Testis (tissue), 3 donors: Measurements from ENCODE around the gene ANKRD11. TPM values are rescaled to one million over a fixed set of nuclear protein-coding genes. Genes with fewer than 3 reads are reported as not detected.
"Not testable (repeated sequence)": the region's sequence is repeated elsewhere in the genome, so short reads cannot be mapped to it uniquely, and the experiment has no call there.

Experiments used
- DNase-seq: peaks from one replicate; pipeline ENCODE4 v3.0.0-alpha.2; 2019
- H3K27ac ChIP-seq, 2 donors: fragments of 200-600 bp; sonication (generic); one replicate each; pipeline ENCODE4 v1.5.1; 2019
- H3K27me3 ChIP-seq: fragments of 200-600 bp; sonication (generic); one replicate; pipeline ENCODE4 v1.5.1; 2019
- H3K36me3 ChIP-seq: fragments of 200-600 bp; sonication (generic); one replicate; pipeline ENCODE4 v1.5.1; 2017; ENCODE audit warnings: low read depth; ENCODE audit errors: missing control alignments
- H3K4me1 ChIP-seq: fragments of 200-600 bp; sonication (generic); one replicate; pipeline ENCODE4 v1.5.1; 2019
- H3K4me3 ChIP-seq, 2 donors: fragments of 200-600 bp; sonication (generic); one replicate each; pipeline ENCODE4 v1.5.1; 2017 to 2019
- H3K9me3 ChIP-seq: fragments of 200-600 bp; sonication (generic); one replicate; pipeline ENCODE4 v1.5.1; 2017
- CTCF ChIP-seq, 3 experiments: fragments of 450-650 bp in 2 of 3; fragments of 200-600 bp in 1 of 3; sonication (generic) in 1 of 3; IDR thresholded peaks; one replicate each; pipeline ENCODE4 v1.5.1; 2016 to 2019; ENCODE audit warnings: antibody characterized with exemption in 3 of 3, mild to moderate bottlenecking in 2 of 3, moderate library complexity in 1 of 3
- POLR2A ChIP-seq: fragments of 450-650 bp; IDR thresholded peaks from one replicate; pipeline ENCODE4 v1.6.1; 2017; ENCODE audit warnings: antibody characterized with exemption, mild to moderate bottlenecking, moderate library complexity
- WGBS, 2 donors: methylation state at CpG; one replicate each; pipeline ENCODE4 v1.1.5; 2018; 5-methylcytosine and 5-hydroxymethylcytosine counted together
- intact Hi-C: fragments of 100-400 bp; cut with DNase I; formaldehyde crosslinking; loops from one replicate; pipeline ENCODE4 v1.15.1; 2023; ENCODE audit warnings: low total_unique reads
- polyA plus RNA-seq: library from polyadenylated mRNA; stranded (reverse); fragments of 350-450 nt; fragmentation: Illumina TruSeq; extraction: RNeasy Lipid Tissue Mini Kit (QIAGEN cat#74804); gene quantifications from one replicate; pipeline ENCODE4 v1.2.3, GENCODE V29; 2014; ENCODE audit warnings: low read depth, low replicate concordance; ENCODE audit not compliant: insufficient read depth
- total RNA-seq, 2 donors: library from RNA; depleted of rRNA; stranded (reverse); fragments of >200 nt; gene quantifications; one replicate each; pipeline ENCODE4 v1.2.3, GENCODE V29; 2016

The ANKRD11 gene
- total and polyA plus RNA-seq, 3 donors from 2014 or later, result 49.7 to 187 (median 150) TPM

GRCh38 chr16:89392881-89393737 lies 97.3 kb downstream of the ANKRD11 start:
- no peak for DNase-seq
- Histone ChIP-seq H3K27me3 (no peaks in the 10 kb centered on the region), H3K27ac (no peak overlapping the region), H3K4me1 (peaks cover 25% of the 10 kb centered on the region), H3K4me3 (no peak overlapping the region), H3K9me3 (no peaks in the 10 kb centered on the region), H3K36me3 (no peaks in the 10 kb centered on the region)
- intact Hi-C loops, result no loop called here
- TF ChIP-seq POLR2A (no peak), CTCF (IDR thresholded peaks at IDR 0.05) (no peak)
- WGBS, 2 donors, result 84 to 87% methylated on average over 17 of the region's 17 CpGs

- peaks cover 14% of the 10 kb centered on the region for H3K4me1 ChIP-seq
- H3K9me3 ChIP-seq, intact Hi-C loops, H3K36me3 ChIP-seq, H3K27me3 ChIP-seq, H3K4me3 ChIP-seq, DNase-seq, H3K27ac ChIP-seq: not testable (repeated sequence)
- WGBS, 2 donors, result 95% methylated on average over 15 of the region's 15 CpGs
These were observed 100.2 kb downstream of the ANKRD11 start for GRCh38 chr16:89390224-89390583.

GRCh38 chr16:89389504-89390223 lies 100.7 kb downstream of the ANKRD11 start:
- H3K36me3 ChIP-seq, H3K27ac ChIP-seq, H3K27me3 ChIP-seq, intact Hi-C loops, DNase-seq, H3K4me3 ChIP-seq, H3K9me3 ChIP-seq: not testable (repeated sequence)
- WGBS, 2 donors, result 96% methylated on average over 43 to 44 of the region's 44 CpGs
- H3K4me1 ChIP-seq, result peaks cover 12% of the 10 kb centered on the region

- Histone ChIP-seq H3K4me1 (peaks cover 5% of the 10 kb centered on the region), H3K36me3 (no peaks in the 10 kb centered on the region), H3K9me3 (no peaks in the 10 kb centered on the region), H3K27me3 (no peaks in the 10 kb centered on the region), H3K27ac (no peak overlapping the region), H3K4me3 (no peak overlapping the region)
- WGBS, 2 donors, result 83 to 87% methylated on average over 7 to 9 of the region's 9 CpGs
- no peak for DNase-seq
- TF ChIP-seq POLR2A (no peak), CTCF (IDR thresholded peaks at IDR 0.05) (no peak)
- intact Hi-C loops, result no loop called here
These were observed 101.8 kb downstream of the ANKRD11 start for GRCh38 chr16:89388536-89388935.

- Histone ChIP-seq H3K27me3 (no peaks in the 10 kb centered on the region), H3K4me3 (no peak overlapping the region), H3K9me3 (no peaks in the 10 kb centered on the region), H3K36me3 (no peaks in the 10 kb centered on the region), H3K4me1 (peaks cover 20% of the 10 kb centered on the region), H3K27ac (no peak overlapping the region)
- no peak for TF ChIP-seq POLR2A
- no peak for TF ChIP-seq CTCF (IDR thresholded peaks at IDR 0.05)
- intact Hi-C loops, result no loop called here
- 72 to 80% methylated on average over 12 to 19 of the region's 21 CpGs for WGBS, 2 donors
- no peak for DNase-seq
These were observed 103.8 kb downstream of the ANKRD11 start for GRCh38 chr16:89386306-89387185.
